ENCODE measurements around the gene GALNT14.

- no peak for TF ChIP-seq ZNF8 (CRISPR knock-in tag; IDR thresholded peaks at IDR 0.05)
- no peak for TF ChIP-seq TOX (CRISPR knock-in tag; IDR thresholded peaks at IDR 0.05; ENCODE audit: borderline replicate concordance)
Observed at GRCh38 chr2:31132786-31133185, 5.5 kb downstream of the GALNT14 start.
